ENCODE results near the gene ZNHIT1. TPM values are rescaled to one million over a fixed set of nuclear protein-coding genes. Genes with fewer than 3 reads are reported as not detected.
A peak's percentile ranks its signal among the peaks of the same experiment; 100 is the strongest.

The ZNHIT1 gene
- total and polyA plus RNA-seq, 2 of the 8 experiments (the other 6 are each of a cell fraction or from before 2014, with no cell fraction given), result 38.2 to 61.7 TPM

- Histone ChIP-seq H2BK5ac (ENCODE audit: low read depth, low read length) (no peak overlapping the region), H3K79me2 (ENCODE audit: control insufficient read depth in 1 of 2, insufficient read depth in 2 of 2, low read length in 2 of 2) (no peaks in the 10 kb centered on the region), H4K5ac (ENCODE audit: insufficient read length, low read depth, low read length) (no peak overlapping the region), H2BK15ac (ENCODE audit: low read length) (0 out of 2 replicates have a peak overlapping the region, but pooled peaks have one; percentile 75), H3K27ac (ENCODE audit: low read depth, low read length) (no peak overlapping the region), H3K4me3 (ENCODE audit: extremely low read depth in 1 of 4, insufficient read depth in 2 of 4, low read depth in 3 of 4, low read length in 4 of 4) (no peak overlapping the region), H3K18ac (ENCODE audit: extremely low read depth, low read length) (no peak overlapping the region), H3K56ac (replicated peaks; ENCODE audit: insufficient read length, low read depth, low read length) (no peak overlapping the region), H4K20me1 (replicated peaks in 1 of 2; ENCODE audit: control insufficient read depth in 1 of 2, insufficient read depth in 2 of 2, low read length in 2 of 2) (peaks cover 0 to 11% of the 10 kb centered on the region in 2 experiments), H3K4me2 (ENCODE audit: insufficient read depth in 1 of 2, low read depth in 2 of 2, low read length in 2 of 2) (no peak overlapping the region), H2AFZ (ENCODE audit: low read length) (no peak overlapping the region), H3K36me3 (ENCODE audit: control insufficient read depth in 2 of 4, insufficient read depth in 4 of 4, low read length in 3 of 4) (no peaks in the 10 kb centered on the region; a peak in 3 of 8 replicates), H4K8ac (ENCODE audit: extremely low read depth, insufficient read depth, low read length) (no peak overlapping the region), H2AK5ac (ENCODE audit: low read depth, low read length) (no peak overlapping the region), H3K79me1 (ENCODE audit: low read depth, low read length) (no peaks in the 10 kb centered on the region), H2BK12ac (ENCODE audit: low read depth, low read length) (0 out of 2 replicates have a peak overlapping the region, but pooled peaks have one; percentile 9), H2BK120ac (replicated peaks; ENCODE audit: low read depth, low read length) (no peak overlapping the region), H3K9me3 (ENCODE audit: insufficient read depth in 2 of 2, low read depth in 1 of 2, low read length in 1 of 2) (no peaks in the 10 kb centered on the region), H3K4me1 (replicated peaks in 1 of 4; ENCODE audit: control insufficient read depth in 3 of 4, insufficient read depth in 4 of 4, low read length in 3 of 4) (peaks cover 0 to 24% (median 12%) of the 10 kb centered on the region in 4 experiments; a peak in 6 of 7 replicates), H3K4ac (replicated peaks; ENCODE audit: insufficient read length, low read depth, low read length) (no peak overlapping the region), H3K23ac (ENCODE audit: insufficient read length) (no peak overlapping the region), H3K27me3 (replicated peaks in 1 of 4; ENCODE audit: control insufficient read depth in 3 of 4, extremely low read depth in 1 of 4, insufficient read depth in 3 of 4, low read length in 3 of 4) (no peaks in the 10 kb centered on the region), H3K9ac (replicated peaks in 1 of 4; ENCODE audit: extremely low read depth in 1 of 4, low read depth in 3 of 4, low read length in 3 of 4) (no peak overlapping the region), H3K14ac (ENCODE audit: insufficient read length) (no peak overlapping the region), H3K23me2 (ENCODE audit: low read depth, low read length) (peaks cover 6% of the 10 kb centered on the region; the same call in 1 of the 2 replicates), H2BK20ac (ENCODE audit: low read length) (no peak overlapping the region), H4K91ac (replicated peaks; ENCODE audit: insufficient read length, low read length) (no peak overlapping the region)
- no peak for FAIRE-seq
- 74% methylated on average over 11 of the region's 11 CpGs; no CpG with 5 or more reads in 1 of the 2 experiments for WGBS, 2 experiments (ENCODE audit: extremely low coverage in 1 of 2, insufficient coverage in 1 of 2, insufficient read length in 1 of 2, insufficient replicate concordance in 2 of 2, low coverage in 1 of 2, low lambda C conversion rate in 2 of 2, missing lambda C conversion rate in 1 of 2)
- CTCF ChIA-PET (ENCODE audit: partially characterized antibody), result interaction anchor here (0.6 to 6.5 kb wide), 23 partner anchors 9 to 272 kb away, joined by 3 to 69 read pairs (median 4); partner anchors contain the start of genes FIS1, PLOD3 and ZNHIT1
- POLR2A ChIA-PET (ENCODE audit: partially characterized antibody), result interaction anchor here (0.7 to 3.9 kb wide), 7 partner anchors 8 to 71 kb away, joined by 3 to 23 read pairs (median 4); partner anchors contain the start of gene FIS1
- peak in 1 of 2 experiments; percentile 63 for DNase-seq (ENCODE audit: low read depth in 1 of 2, low spot score in 2 of 2)
- TF ChIP-seq ATF2 (IDR thresholded peaks at IDR 0.05; ENCODE audit: low read length) (no peak), RAD21 (IDR thresholded peaks at IDR 0.05 in 1 of 2, conservative IDR thresholded peaks at IDR 0.05 in 1 of 2; ENCODE audit: low read depth in 2 of 2, low read length in 2 of 2) (peak; percentile 69 to 78), CREB1 (IDR thresholded peaks at IDR 0.05) (no peak)
- TF ChIP-seq, protein P1, sequence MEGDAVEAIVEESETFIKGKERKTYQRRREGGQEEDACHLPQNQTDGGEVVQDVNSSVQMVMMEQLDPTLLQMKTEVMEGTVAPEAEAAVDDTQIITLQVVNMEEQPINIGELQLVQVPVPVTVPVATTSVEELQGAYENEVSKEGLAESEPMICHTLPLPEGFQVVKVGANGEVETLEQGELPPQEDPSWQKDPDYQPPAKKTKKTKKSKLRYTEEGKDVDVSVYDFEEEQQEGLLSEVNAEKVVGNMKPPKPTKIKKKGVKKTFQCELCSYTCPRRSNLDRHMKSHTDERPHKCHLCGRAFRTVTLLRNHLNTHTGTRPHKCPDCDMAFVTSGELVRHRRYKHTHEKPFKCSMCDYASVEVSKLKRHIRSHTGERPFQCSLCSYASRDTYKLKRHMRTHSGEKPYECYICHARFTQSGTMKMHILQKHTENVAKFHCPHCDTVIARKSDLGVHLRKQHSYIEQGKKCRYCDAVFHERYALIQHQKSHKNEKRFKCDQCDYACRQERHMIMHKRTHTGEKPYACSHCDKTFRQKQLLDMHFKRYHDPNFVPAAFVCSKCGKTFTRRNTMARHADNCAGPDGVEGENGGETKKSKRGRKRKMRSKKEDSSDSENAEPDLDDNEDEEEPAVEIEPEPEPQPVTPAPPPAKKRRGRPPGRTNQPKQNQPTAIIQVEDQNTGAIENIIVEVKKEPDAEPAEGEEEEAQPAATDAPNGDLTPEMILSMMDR (IDR thresholded peaks at IDR 0.05; ENCODE audit: control extremely low read depth in 1 of 3, insufficient read depth in 1 of 3, low read depth in 1 of 3, low read length in 3 of 3), result peak in 2 of 3 experiments; percentile 73; a peak in 3 of 4 replicates
Observed at GRCh38 chr7:101235050-101235449, 17.1 kb downstream of the ZNHIT1 start.
